ENCODE measurements around the gene SORCS2.

DNA sequence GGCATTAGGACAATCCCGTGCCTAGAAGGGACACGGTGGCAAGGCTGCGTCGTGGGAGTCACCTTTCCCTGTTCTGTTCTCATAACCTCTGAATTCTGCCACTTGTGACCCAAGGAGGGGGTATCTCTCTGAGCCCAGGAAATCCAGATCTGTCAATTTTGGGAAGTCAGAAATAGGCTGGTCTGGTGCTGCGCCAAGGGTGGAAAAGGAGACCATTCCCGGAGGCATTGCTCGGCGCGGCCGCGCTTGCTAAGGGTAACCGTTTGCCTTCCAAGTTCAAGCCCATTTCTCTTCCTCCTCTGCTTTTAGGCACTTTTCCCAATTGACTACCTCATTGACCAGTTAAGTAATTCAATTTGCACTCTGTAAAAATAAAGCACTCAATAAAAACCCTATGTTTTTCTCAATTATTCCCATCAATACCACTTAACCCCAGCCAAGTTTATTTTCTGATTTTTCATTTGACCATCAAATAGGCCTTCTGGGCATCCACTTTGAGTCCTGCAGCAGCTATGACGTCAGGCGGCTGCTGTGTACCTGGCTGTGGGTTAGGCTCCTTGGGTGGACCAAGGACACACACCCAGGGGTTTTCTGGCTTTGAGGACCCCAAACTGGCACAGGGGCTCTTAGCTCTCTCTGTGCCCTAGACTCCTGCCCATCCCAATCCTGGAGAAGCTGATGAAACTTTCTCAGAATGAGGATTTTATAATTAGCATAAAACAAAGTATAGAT lies 12.5 kb downstream of the SORCS2 start:
- no peak for TF ChIP-seq POLR2A (IDR thresholded peaks at IDR 0.05; ENCODE audit: low read length)
- TF ChIP-seq GATA1 (IDR thresholded peaks at IDR 0.05; ENCODE audit: low read depth, low read length), result no peak
